RWPE1 (cell line): ENCODE results near the gene SYVN1.
A peak's percentile ranks its signal among the peaks of the same experiment; 100 is the strongest.

Experiments
- CTCF ChIA-PET: fragments of 350-600 bp; sonication (Branson Sonifier 250); formaldehyde crosslinking; extraction: SDS; loops from one replicate; lab custom pipeline; 2021; lab: Yijun Ruan, JAX
- POLR2A ChIA-PET: fragments of 400-600 bp; formaldehyde crosslinking; extraction: SDS; loops from one replicate; lab custom pipeline; 2020; ENCODE audit warnings: antibody characterized with exemption; ENCODE audit not compliant: low non-redundant PET; lab: Yijun Ruan, JAX
- DNase-seq: peaks from one replicate; pipeline ENCODE4 v3.0.0; 2012; ENCODE audit warnings: low spot score
- H3K27ac ChIP-seq: fragments of 450-650 bp; 2 replicates; pipeline ENCODE4 v1.5.1; 2017
- CTCF ChIP-seq: fragments of 450-650 bp; conservative IDR thresholded peaks from 2 replicates; pipeline ENCODE4 v1.5.1; 2017; ENCODE audit warnings: low read depth, mild to moderate bottlenecking

SYVN1 gene

DNA sequence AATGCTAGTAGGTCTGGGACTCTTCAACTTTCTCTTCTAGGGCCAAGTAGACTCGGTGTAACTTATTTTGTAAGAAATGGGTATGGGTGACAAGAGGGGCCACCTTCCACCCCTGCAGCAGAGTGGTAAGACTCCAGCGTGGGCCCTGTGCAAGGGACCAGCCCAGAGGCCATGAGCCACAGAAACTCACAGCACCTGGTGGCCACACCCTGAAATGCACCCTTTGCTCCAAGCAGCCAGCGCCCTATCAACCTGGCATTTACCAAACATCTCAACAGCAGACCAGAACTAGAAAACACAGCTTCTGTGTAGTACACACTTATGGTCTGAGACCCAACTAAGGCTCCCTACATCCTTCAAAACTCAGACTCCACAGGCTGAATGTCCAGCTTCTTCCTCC lies 56.2 kb downstream of the SYVN1 start:
- peak; percentile 61 for TF ChIP-seq CTCF
- ChIA-PET CTCF (interaction anchor here (0.7 kb wide), 1 partner anchor 15 kb away, joined by 4 read pairs; no protein-coding TSS in a partner anchor), POLR2A (no interaction called here)
- DNase-seq: peak; percentile 45
- peak overlapping the region; percentile 47 for H3K27ac ChIP-seq

GRCh38 chr11:65077451-65077850 lies 56.9 kb downstream of the SYVN1 start:
- no peak for DNase-seq
- ChIA-PET CTCF (interaction anchor here (1.0 kb wide), 1 partner anchor 36 kb away, joined by 4 read pairs; the partner anchor contains the start of gene SAC3D1), POLR2A (no interaction called here)
- TF ChIP-seq CTCF: no peak
- peak overlapping the region; percentile 47 for H3K27ac ChIP-seq
